Raji (cell line): Measurements from ENCODE around the gene ELF5.

Experiments used
- POLR2A ChIP-seq: IDR thresholded peaks from 2 replicates; pipeline ENCODE4 v1.6.1; 2011; ENCODE audit warnings: low read depth, low read length, control low read depth; ENCODE audit not compliant: insufficient read depth

Gene ELF5

DNA sequence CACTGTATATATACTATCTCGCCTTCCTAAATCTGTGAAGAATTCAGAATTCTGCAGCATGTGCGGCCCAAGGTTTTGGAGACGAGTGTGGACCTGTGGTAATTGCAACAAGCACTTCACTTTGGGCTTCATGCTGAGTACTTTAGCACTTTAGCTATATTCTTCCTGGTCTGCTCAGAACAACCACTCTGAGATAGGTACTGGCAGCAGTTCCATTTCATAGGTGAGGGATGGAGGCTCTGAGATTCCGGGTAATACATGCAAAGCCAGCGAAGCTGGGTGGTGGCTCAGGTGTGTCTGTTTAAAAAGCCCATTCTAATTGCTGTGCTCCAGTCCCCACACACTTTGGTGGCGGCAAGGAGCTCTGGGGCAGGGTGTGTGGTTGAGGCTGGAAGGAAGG lies 6.4 kb downstream of the ELF5 start:
- no peak for TF ChIP-seq POLR2A

DNA sequence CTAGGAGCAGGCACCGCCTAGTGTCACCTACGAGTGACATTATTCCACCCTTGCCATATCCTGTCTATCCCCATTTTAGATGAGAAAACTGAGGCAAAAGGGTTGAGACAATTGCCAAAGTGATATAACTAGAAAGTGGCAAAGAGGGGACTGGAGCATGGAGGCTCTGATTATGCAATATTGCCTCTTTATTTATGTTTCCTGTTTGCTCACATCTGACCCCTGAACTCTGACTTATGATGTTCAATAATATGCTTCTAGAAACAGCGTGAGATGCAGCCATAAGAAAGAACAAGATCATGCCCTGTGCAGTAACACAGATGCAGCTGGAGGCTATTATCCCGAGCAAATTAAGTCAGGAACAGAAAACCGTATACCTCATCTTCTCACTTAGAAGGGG lies 7.7 kb downstream of the ELF5 start:
- no peak for TF ChIP-seq POLR2A

DNA sequence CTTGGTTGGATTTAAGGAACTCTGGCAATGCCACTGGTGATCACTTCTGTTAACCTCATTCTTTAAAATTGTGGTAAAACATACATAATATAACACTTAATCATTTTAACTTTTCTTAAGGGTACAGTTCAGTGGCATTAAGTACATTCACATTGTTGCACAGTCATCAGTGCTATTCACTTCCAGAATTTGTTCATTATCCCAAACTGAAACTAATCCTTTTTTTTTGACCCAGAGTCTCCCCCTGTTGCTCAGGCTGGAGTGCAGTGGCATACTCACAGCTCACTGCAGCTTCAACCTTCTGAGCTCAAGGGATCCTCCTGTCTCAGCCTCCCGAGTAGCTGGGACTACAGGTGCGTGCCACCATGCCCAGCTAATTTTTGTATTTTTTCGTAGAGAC lies 10.6 kb downstream of the ELF5 start:
- no peak for TF ChIP-seq POLR2A

DNA sequence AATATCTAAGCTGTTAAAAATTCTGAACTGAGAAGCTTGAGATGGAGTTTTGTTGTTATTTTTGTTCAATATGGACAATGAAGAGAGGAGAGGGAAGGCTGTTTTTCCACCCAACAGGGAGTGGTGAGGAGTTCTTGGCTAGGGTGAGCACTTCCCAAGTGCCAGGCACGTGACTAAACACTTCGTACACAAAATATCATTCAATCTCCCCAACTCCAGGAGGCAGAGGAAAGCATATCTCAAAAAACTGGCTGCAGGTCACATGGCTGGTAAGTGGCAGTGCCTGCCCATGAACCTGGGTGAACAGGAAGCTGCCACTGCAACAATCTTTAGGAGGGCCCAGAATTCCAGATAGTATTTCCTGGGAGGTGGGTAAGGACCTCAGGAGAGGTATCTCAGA lies 11.6 kb downstream of the ELF5 start:
- TF ChIP-seq POLR2A = no peak

DNA sequence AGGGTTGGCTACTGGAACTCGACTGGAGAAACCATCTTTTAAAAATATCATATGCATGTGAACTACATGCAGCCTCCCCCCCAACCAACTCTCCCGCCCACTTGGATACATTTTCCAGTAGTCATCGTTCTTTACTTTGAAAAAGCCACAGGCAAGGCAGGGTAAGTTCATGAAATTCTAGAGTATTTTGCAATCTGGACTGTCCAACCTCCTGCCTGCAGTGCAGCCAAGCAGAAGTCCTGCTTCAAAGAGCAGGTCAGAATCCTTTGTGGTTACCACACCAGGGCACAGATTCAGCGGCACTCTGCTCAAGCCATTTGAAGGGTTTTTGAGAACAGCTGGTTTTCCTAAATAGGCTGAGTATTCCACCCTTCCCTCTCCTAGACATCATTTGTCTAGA lies 12.1 kb downstream of the ELF5 start:
- TF ChIP-seq POLR2A = no peak

DNA sequence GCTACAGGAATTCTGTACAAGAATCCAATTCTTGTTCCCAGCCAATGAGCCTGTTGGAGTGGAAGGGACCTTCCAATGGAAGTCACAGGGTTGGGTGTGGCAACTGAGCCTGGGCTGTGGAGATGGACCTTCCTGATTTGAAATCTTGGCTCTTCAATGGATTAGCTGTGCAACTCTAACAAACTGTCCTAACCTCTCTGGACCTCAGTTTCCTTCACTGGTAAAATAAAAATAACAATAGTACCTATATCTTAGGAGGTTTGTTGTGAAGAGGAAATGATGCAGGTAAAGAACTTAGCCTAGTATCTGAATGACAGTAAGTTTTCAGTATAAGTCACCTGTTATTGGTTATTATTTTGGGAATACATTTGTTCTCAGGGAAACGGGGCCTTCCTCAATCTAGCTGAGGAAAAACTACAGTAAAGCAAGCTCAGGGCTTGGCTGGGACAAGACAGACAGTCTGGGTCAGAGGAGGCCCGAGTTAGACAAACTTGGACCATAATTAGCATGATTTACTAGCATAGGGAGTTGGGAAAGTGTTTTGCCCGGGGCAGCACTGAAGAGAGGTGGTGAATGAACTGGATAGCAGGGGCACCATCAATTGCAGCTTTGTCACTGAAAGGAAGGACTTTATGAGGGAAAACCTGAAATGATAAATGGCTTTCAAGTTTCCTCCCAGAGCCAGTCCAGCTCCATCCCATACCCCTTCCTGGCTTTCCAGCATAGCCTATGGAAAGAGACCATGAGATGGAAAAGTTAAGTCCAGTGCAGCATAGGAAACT lies 13.7 kb downstream of the ELF5 start:
- no peak for TF ChIP-seq POLR2A

DNA sequence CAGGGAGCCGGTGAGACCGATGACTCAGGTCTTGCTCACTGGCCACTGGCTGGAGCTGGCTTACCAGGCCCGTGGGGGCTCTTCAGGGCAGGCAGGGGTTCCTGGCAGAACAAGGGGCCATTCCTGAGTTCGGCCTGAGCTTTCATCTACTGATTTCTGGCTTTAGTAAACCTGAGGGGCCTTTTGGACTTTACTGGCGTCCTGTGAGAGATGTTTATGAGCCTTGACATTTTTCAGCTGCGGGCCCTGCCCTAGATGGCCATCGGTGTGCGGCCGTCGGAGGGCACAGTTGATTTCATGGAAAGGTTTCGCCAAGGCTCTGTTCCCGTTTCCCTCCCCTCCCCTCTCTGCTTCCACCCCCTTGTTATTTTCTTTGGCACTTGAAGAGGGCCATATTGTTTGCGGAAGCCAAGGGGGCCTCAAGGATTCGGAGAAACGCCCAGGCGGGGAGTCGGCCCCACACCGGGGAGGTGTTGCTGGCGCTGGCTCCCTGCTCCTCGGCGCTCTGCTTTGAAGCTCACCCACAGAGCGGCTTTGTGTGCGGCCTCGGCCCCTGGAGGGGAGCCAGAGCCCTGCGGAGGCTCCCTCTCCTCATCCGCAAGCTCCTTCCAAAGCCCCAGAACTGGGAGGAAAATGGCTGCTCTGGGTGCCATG lies 17.7 kb downstream of the ELF5 start:
- TF ChIP-seq POLR2A = no peak

DNA sequence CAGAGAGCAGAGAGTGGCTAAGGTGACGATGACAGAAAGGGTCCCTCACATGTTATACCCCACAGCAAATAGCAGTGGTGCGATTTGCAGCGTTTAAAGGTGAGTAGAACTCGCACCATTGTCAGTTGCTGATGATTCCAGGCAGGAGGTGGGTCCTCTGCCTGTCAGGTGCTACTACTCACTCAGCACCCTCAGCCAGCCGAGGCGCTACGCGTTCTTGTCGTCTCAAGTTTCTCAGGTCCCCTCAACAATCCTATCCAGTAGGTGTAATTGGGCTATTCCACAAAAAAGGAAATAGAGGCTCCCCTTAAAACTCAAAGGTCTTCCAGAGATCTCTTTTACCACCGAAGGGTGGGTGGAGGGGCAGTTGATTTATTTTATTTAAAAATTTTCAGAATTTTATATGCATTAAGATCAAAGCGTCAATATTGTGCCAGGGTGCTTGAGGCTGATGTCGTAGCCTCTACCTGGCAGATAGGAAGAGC lies 18.3 kb downstream of the ELF5 start:
- TF ChIP-seq POLR2A = no peak

DNA sequence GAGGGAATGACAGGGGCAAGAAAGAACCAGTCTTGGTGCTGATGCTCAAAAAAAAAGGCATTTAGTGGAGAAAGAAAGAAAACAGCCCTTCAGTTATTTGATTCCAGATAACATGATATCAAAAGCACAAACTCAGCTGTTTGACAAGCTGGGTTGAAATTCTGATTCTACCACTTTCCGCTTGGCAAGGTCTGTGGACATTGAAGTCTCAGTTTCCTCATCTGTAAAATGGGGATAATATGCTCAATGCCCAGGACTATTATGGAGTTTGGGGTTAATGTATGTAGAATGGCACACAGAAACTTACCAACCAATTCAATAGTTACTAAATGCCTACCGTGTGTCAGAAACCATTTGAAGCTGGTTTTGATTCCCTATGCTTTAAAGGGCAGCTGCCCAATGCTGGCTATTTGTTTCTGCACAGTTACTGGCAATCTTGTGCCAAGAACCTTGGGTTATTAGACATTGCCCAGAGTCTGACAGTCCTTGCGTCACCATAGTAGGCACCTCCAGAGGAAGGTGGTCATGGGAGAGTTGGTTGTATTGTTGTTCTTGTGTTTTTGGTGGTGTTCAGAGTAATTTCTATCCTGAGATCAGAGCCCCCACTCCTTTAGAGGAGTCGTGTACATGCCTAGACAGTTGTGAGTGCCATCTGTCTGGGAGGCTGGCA lies 19.5 kb downstream of the ELF5 start:
- no peak for TF ChIP-seq POLR2A

DNA sequence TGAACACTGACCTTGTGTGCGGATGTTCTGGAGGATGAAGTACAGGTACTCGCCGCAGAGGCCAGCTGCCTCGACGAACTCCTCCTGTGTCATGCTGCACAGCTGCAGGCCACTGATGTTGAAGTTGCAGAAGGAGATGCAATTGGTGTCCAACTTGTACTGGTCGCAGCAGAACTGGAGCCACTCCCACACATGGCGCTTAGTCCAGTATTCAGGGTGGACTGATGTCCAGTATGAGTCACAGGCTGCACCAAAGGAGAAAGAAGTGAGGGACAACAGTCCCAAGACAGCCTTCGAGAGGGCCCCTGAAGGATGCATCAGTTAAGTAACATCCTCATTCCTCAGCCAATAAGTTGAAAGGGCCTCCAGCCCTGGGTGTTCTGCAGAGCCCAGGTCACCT lies 20.1 kb downstream of the ELF5 start:
- TF ChIP-seq POLR2A = no peak

DNA sequence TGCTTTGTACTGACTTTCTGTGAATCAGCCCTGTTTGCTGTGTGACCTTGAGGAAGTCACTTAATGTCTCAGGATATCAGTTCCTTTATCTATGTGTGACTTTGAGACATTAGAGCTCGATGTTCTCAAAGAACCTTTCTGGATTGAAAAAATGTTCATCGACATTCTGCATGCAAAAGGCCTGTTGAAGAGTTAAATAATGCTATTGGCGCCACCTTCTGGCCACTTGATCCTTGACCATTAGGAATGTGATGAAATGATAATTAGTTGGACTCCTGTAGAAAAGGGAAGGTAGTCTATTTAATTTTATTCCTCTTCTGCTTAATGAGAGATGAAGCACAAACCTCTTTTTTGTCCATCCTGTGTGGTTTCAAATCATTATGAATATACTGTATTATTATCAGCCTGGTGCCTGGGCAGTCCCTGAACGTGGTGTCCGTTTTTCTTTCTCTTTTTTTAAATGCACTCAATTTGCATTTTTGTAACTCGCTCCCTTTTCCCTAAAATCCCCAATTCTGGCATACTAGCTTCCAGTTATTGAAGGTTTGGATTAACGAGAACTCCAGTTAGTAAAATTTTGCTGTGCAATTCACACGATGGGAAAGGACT lies 20.7 kb downstream of the ELF5 start:
- no peak for TF ChIP-seq POLR2A

DNA sequence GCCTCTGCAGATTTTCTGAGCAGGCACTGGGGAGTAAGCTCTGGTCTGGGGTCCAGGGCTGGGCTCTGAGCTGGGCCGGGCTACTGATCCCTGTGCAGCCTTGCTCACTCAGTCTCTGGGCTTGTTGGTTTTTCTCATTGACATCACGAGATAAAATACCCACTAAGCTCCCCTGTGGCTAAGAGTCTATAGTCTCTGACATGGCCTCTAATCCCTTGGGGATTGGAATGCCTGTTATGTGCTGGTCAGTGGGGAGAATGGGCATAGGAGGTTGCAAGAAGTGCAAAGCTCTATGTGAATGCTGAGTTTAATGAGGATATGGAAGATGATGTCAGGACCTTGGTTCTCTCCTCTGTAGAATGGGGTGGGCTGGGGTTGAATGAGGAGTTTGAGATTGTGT lies 23.3 kb downstream of the ELF5 start:
- TF ChIP-seq POLR2A = no peak

DNA sequence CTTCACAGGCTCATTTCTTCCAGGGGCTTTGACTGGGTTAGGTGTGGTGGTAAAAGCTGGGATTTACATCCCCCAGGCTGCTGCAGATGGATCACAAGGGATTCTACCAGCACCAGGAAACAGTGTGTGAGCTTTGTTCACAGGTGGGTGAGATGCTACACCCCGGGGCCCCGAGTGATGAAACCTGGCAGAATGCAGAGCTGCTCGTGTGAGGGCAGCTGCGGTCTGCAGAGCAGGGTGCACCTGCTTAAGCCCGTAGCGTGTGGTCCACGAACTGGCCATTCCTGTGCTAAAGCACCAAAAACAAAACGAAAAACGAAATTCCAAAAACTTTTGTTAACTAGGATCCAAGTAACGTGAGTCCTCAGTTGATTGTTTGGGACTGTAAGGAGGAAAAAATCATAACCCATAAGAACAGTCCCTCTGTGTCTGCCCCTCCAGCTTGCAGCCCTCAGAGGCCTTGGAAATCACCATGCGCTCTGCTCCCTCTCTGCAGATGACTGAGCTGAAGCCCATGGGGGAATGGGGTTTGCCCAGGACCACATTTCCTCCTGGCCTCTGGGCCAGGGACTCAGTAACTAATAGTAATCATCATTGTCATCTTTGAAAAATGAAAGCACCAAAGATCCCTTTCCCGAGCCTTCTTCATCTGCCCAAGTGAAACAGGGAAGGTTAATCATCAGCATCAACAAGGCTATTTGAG lies 24.6 kb downstream of the ELF5 start:
- no peak for TF ChIP-seq POLR2A

DNA sequence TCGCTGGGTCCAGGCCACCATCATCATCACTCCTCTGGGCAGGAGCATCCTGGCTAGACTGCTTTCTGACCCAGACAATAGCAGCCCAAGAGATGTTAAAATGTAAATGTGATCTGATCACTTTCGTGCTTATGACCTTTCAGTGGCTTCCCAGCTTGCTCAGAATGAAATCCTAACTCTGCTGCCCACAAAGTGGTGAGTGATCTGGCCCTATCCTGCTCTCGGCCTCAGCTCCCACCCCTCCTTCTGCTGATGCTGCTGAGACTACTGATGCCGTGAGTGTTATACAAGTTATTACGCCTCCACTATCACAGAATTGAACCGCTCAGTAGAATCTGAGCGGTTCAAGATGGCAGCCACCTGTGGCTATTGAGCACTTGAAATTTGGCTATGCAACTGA lies 26.2 kb downstream of the ELF5 start:
- no peak for TF ChIP-seq POLR2A
